Measurements from ENCODE around the gene SH3D19. TPM values are rescaled to one million over a fixed set of nuclear protein-coding genes. Genes with fewer than 3 reads are reported as not detected.
"Not testable (repeated sequence)": the region's sequence is repeated elsewhere in the genome, so short reads cannot be mapped to it uniquely, and the experiment has no call there.

Gene SH3D19
- total and polyA plus RNA-seq, 4 donors = 44.1 to 110 (median 59.4) TPM

DNA sequence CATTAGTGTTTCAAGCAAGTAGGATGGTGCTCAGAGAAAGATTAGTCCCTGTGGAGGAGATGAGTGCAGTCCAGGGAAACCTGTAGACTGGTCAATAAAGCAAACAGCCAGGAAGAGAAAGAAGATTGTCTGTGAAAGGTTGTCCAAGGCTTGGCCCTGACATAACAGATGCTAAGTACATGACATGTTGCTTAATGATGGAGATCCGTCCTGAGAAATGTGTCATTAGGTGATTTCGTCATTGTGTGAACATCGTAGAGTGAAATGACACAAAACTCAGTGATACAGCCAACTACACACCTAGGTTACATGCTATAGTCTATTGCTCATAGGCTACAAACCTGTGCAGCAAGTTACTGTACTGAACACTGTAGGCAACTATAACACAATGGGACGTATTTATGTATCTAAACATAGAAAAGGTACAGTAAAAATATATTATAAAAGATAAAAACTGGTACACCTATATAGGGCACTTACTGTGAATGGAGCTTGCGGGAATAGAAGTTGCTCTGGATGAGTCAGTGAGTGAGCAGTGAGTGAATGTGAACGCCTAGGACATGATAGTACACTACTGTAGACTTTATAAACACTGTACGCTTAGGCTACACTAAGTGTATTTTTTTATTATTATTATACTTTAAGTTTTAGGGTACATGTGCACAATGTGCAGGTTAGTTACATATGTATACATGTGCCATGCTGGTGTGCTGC is 57.4 kb downstream of the SH3D19 start:
- Histone ChIP-seq H3K9me3 (ENCODE audit: control insufficient read depth, low read length) (no peaks in the 10 kb centered on the region), H3K27ac (ENCODE audit: low read depth in 1 of 2, low read length in 2 of 2) (no peak overlapping the region), H3K36me3 (ENCODE audit: control insufficient read depth in 1 of 2, insufficient read depth in 2 of 2, low read length in 1 of 2) (no peaks in the 10 kb centered on the region), H3K4me1 (ENCODE audit: control insufficient read depth in 1 of 2, insufficient read depth in 2 of 2, low read length in 2 of 2) (peaks cover 0 to 3% of the 10 kb centered on the region in 2 donors), H3K27me3 (ENCODE audit: control insufficient read depth in 1 of 2, insufficient read depth in 2 of 2, low read length in 1 of 2) (no peaks in the 10 kb centered on the region), H3K4me3 (ENCODE audit: low read length in 2 of 2) (no peak overlapping the region)
- 94 to 96% methylated on average over 7 of the region's 7 CpGs for WGBS, 2 donors
- intact Hi-C loops (cut with DNase I) = no loop called here
- DNase-seq (no peak), ATAC-seq (ENCODE audit: low FRiP score) (no peak)

DNA sequence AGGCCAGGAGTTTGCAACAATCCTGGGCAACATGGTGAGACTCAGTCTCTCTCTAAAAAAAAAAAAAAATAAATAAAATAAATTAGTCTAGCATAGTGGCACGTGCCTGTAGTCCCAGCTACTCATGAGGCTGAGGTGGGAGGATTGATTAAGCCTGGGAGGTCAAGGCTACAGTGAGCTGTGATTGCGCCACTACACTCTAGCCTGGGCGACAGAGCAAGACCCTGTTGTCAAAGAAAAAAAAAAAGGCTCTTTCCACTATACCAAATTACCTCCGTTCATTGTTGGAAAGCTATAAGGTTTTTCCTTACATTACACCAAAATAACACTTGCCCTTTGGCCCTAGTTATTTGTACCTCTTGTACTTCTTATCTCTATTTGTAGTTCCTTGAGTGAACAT is 58.3 kb downstream of the SH3D19 start:
- H3K27me3 ChIP-seq (ENCODE audit: control insufficient read depth in 1 of 2, insufficient read depth in 2 of 2, low read length in 1 of 2) = no peaks in the 10 kb centered on the region
- H3K27ac ChIP-seq (ENCODE audit: low read depth in 1 of 2, low read length in 2 of 2) = no peak overlapping the region
- H3K4me1 ChIP-seq (ENCODE audit: control insufficient read depth in 1 of 2, insufficient read depth in 2 of 2, low read length in 2 of 2) = peaks cover 0 to 3% of the 10 kb centered on the region in 2 donors
- H3K9me3 ChIP-seq (ENCODE audit: control insufficient read depth, low read length) = no peaks in the 10 kb centered on the region
- 91% methylated on average over 4 of the region's 4 CpGs for WGBS, 2 donors
- DNase-seq = no peak
- intact Hi-C loops (cut with DNase I) = no loop called here
- no peak overlapping the region for H3K4me3 ChIP-seq (ENCODE audit: low read length in 2 of 2)
- no peaks in the 10 kb centered on the region for H3K36me3 ChIP-seq (ENCODE audit: control insufficient read depth in 1 of 2, insufficient read depth in 2 of 2, low read length in 1 of 2)
- ATAC-seq (ENCODE audit: low FRiP score) = no peak

- ATAC-seq (ENCODE audit: low FRiP score) (no peak), DNase-seq (no peak)
- Histone ChIP-seq H3K9me3 (ENCODE audit: control insufficient read depth, low read length) (no peaks in the 10 kb centered on the region), H3K36me3 (ENCODE audit: control insufficient read depth in 1 of 2, insufficient read depth in 2 of 2, low read length in 1 of 2) (no peaks in the 10 kb centered on the region), H3K4me3 (ENCODE audit: low read length in 2 of 2) (no peak overlapping the region), H3K27me3 (ENCODE audit: control insufficient read depth in 1 of 2, insufficient read depth in 2 of 2, low read length in 1 of 2) (no peaks in the 10 kb centered on the region), H3K27ac (ENCODE audit: low read depth in 1 of 2, low read length in 2 of 2) (no peak overlapping the region), H3K4me1 (ENCODE audit: control insufficient read depth in 1 of 2, insufficient read depth in 2 of 2, low read length in 2 of 2) (peaks cover 0 to 3% of the 10 kb centered on the region in 2 donors)
- intact Hi-C loops (cut with DNase I) = no loop called here
- WGBS, 2 donors = 90 to 94% methylated on average over 1 of the region's 1 CpG
These were observed 58.9 kb downstream of the SH3D19 start for GRCh38 chr4:151266497-151266896.

- Histone ChIP-seq H3K4me3 (ENCODE audit: low read length in 2 of 2) (no peak overlapping the region), H3K27ac (ENCODE audit: low read depth in 1 of 2, low read length in 2 of 2) (no peak overlapping the region), H3K9me3 (ENCODE audit: control insufficient read depth, low read length) (no peaks in the 10 kb centered on the region), H3K4me1 (ENCODE audit: control insufficient read depth in 1 of 2, insufficient read depth in 2 of 2, low read length in 2 of 2) (peaks cover 0 to 3% of the 10 kb centered on the region in 2 donors), H3K27me3 (ENCODE audit: control insufficient read depth in 1 of 2, insufficient read depth in 2 of 2, low read length in 1 of 2) (no peaks in the 10 kb centered on the region), H3K36me3 (ENCODE audit: control insufficient read depth in 1 of 2, insufficient read depth in 2 of 2, low read length in 1 of 2) (no peaks in the 10 kb centered on the region)
- no peak for DNase-seq
- intact Hi-C loops (cut with DNase I) = no loop called here
- ATAC-seq (ENCODE audit: low FRiP score) = no peak
- WGBS, 2 donors = 69 to 87% methylated on average over 2 of the region's 2 CpGs
These were observed 62.0 kb downstream of the SH3D19 start for GRCh38 chr4:151263455-151263854.

GRCh38 chr4:151260526-151260925 is 64.9 kb downstream of the SH3D19 start:
- Histone ChIP-seq H3K36me3 (ENCODE audit: control insufficient read depth in 1 of 2, insufficient read depth in 2 of 2, low read length in 1 of 2) (no peaks in the 10 kb centered on the region), H3K4me1 (ENCODE audit: control insufficient read depth in 1 of 2, insufficient read depth in 2 of 2, low read length in 2 of 2) (peaks cover 0 to 3% of the 10 kb centered on the region in 2 donors), H3K27me3 (ENCODE audit: control insufficient read depth in 1 of 2, insufficient read depth in 2 of 2, low read length in 1 of 2) (no peaks in the 10 kb centered on the region), H3K4me3 (ENCODE audit: low read length in 2 of 2) (no peak overlapping the region), H3K9me3 (ENCODE audit: control insufficient read depth, low read length) (no peaks in the 10 kb centered on the region), H3K27ac (ENCODE audit: low read depth in 1 of 2, low read length in 2 of 2) (no peak overlapping the region)
- no peak for ATAC-seq (ENCODE audit: low FRiP score)
- intact Hi-C loops (cut with DNase I) = no loop called here
- DNase-seq = no peak
- WGBS, 2 donors = 94 to 100% methylated on average over 2 of the region's 2 CpGs

- Histone ChIP-seq H3K27me3 (ENCODE audit: control insufficient read depth in 1 of 2, insufficient read depth in 2 of 2, low read length in 1 of 2) (no peaks in the 10 kb centered on the region), H3K36me3 (ENCODE audit: control insufficient read depth in 1 of 2, insufficient read depth in 2 of 2, low read length in 1 of 2) (no peaks in the 10 kb centered on the region), H3K4me3 (ENCODE audit: low read length in 2 of 2) (no peak overlapping the region), H3K27ac (ENCODE audit: low read depth in 1 of 2, low read length in 2 of 2) (no peak overlapping the region), H3K4me1 (ENCODE audit: control insufficient read depth in 1 of 2, insufficient read depth in 2 of 2, low read length in 2 of 2) (peaks cover 0 to 3% of the 10 kb centered on the region in 2 donors), H3K9me3 (ENCODE audit: control insufficient read depth, low read length) (no peaks in the 10 kb centered on the region)
- 51 to 68% methylated on average over 1 of the region's 1 CpG for WGBS, 2 donors
- DNase-seq = no peak
- intact Hi-C loops (cut with DNase I) = no loop called here
- ATAC-seq (ENCODE audit: low FRiP score) = no peak
These were observed 65.7 kb downstream of the SH3D19 start for GRCh38 chr4:151259752-151260151.

DNA sequence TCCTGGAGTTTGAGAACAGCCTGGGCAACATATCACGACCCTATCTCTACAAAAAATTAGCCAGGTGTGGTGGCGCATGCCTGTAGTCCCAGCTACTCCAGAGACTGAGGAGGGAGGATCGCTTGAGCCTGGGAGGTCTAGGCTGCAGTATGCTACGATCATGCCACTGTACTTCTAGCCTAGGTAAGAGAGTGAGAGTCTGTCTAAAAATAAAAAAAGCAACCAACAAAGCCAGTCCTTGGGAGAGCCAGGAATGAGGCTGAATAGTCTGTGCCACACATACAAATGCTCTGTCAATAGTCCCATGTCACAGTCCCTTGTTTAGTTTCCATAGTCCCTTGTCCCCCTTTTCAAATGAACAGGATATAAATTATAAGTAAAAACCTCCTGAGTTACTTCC is 67.7 kb downstream of the SH3D19 start:
- WGBS, 2 donors = 86 to 92% methylated on average over 4 of the region's 4 CpGs
- H3K27me3 ChIP-seq (ENCODE audit: control insufficient read depth in 1 of 2, insufficient read depth in 2 of 2, low read length in 1 of 2) = no peaks in the 10 kb centered on the region

DNA sequence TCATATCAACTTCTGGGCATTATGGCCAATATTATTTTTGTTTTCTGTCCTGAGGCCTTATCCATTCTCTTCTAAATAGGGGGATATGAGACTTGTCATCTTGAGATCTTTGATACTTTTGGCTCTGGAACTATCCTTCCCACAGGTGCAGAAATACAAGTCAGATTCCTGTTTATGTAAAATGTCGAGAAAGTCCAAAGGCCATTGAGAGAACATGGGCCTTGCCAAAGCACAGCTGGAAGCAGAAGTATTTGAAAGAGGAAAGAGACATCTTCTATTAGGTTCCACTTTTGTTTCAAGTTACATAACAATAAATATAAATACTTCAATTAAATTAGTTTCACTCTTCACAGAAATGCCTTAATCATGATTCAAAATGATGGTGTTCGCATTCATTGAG is 69.3 kb downstream of the SH3D19 start:
- Histone ChIP-seq H3K4me3 (ENCODE audit: low read length in 2 of 2) (no peak overlapping the region), H3K27me3 (ENCODE audit: control insufficient read depth in 1 of 2, insufficient read depth in 2 of 2, low read length in 1 of 2) (no peaks in the 10 kb centered on the region), H3K4me1 (ENCODE audit: control insufficient read depth in 1 of 2, insufficient read depth in 2 of 2, low read length in 2 of 2) (peaks cover under 1 to 5% of the 10 kb centered on the region in 2 donors), H3K9me3 (ENCODE audit: control insufficient read depth, low read length) (no peaks in the 10 kb centered on the region), H3K36me3 (ENCODE audit: control insufficient read depth in 1 of 2, insufficient read depth in 2 of 2, low read length in 1 of 2) (no peaks in the 10 kb centered on the region), H3K27ac (ENCODE audit: low read depth in 1 of 2, low read length in 2 of 2) (no peak overlapping the region)
- intact Hi-C loops (cut with DNase I) = no loop called here
- WGBS, 2 donors = 85 to 91% methylated on average over 2 of the region's 2 CpGs
- DNase-seq = no peak
- no peak for ATAC-seq (ENCODE audit: low FRiP score)

More for the DNA sequence above, 67.7 kb downstream of the SH3D19 start:
- ATAC-seq (ENCODE audit: low FRiP score) = no peak
- H3K27ac ChIP-seq (ENCODE audit: low read depth in 1 of 2, low read length in 2 of 2) = no peak overlapping the region
- no peaks in the 10 kb centered on the region for H3K9me3 ChIP-seq (ENCODE audit: control insufficient read depth, low read length)
- intact Hi-C loops (cut with DNase I) = no loop called here
- DNase-seq = no peak
- peaks cover 0 to 3% of the 10 kb centered on the region in 2 donors for H3K4me1 ChIP-seq (ENCODE audit: control insufficient read depth in 1 of 2, insufficient read depth in 2 of 2, low read length in 2 of 2)
- no peak overlapping the region for H3K4me3 ChIP-seq (ENCODE audit: low read length in 2 of 2)
- H3K36me3 ChIP-seq (ENCODE audit: control insufficient read depth in 1 of 2, insufficient read depth in 2 of 2, low read length in 1 of 2) = no peaks in the 10 kb centered on the region

DNA sequence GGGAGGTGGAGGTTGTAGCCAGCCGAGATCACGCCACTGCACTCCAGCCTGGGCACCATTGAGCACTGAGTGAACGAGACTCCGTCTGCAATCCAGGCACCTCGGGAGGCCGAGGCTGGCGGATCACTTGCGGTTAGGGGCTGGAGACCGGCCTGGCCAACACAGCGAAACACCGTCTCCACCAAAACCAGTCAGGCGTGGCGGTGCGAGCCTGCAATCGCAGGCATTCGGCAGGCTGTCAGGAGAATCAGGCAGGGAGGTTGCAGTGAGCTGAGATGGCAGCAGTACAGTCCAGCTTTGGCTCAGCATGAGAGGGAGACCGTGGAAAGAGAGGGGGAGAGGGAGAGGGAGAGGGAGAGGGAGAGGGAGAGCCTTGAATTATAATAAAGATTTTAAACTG is 69.7 kb downstream of the SH3D19 start:
- H3K4me3 ChIP-seq (ENCODE audit: low read length in 2 of 2); H3K9me3 ChIP-seq (ENCODE audit: control insufficient read depth, low read length); DNase-seq; ATAC-seq (ENCODE audit: low FRiP score); H3K27me3 ChIP-seq (ENCODE audit: control insufficient read depth in 1 of 2, insufficient read depth in 2 of 2, low read length in 1 of 2); intact Hi-C loops (cut with DNase I); H3K4me1 ChIP-seq (ENCODE audit: control insufficient read depth in 1 of 2, insufficient read depth in 2 of 2, low read length in 2 of 2); H3K36me3 ChIP-seq (ENCODE audit: control insufficient read depth in 1 of 2, insufficient read depth in 2 of 2, low read length in 1 of 2); H3K27ac ChIP-seq (ENCODE audit: low read depth in 1 of 2, low read length in 2 of 2): not testable (repeated sequence)
- 96 to 97% methylated on average over 14 to 17 of the region's 17 CpGs for WGBS, 2 donors
